ENCODE results near the gene PDE9A.

Gene PDE9A

GRCh38 chr21:42632771-42633690 is 20.4 kb upstream of the PDE9A start:
- TF ChIP-seq FOXM1 (IDR thresholded peaks at IDR 0.05; ENCODE audit: borderline replicate concordance, low read depth), result no peak
- no peak for TF ChIP-seq YY1 (IDR thresholded peaks at IDR 0.05; ENCODE audit: low read depth)
- TF ChIP-seq CREB1 (IDR thresholded peaks at IDR 0.05; ENCODE audit: low read depth), result no peak
- TF ChIP-seq, protein P1, sequence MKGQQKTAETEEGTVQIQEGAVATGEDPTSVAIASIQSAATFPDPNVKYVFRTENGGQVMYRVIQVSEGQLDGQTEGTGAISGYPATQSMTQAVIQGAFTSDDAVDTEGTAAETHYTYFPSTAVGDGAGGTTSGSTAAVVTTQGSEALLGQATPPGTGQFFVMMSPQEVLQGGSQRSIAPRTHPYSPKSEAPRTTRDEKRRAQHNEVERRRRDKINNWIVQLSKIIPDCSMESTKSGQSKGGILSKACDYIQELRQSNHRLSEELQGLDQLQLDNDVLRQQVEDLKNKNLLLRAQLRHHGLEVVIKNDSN (IDR thresholded peaks at IDR 0.05), result no peak
- TF ChIP-seq EP300 (IDR thresholded peaks at IDR 0.05; ENCODE audit: borderline replicate concordance), result no peak
- no peak for TF ChIP-seq EGR1 (IDR thresholded peaks at IDR 0.05)
- no peak for TF ChIP-seq TEAD4 (IDR thresholded peaks at IDR 0.05)
- no peak for TF ChIP-seq NFIC (IDR thresholded peaks at IDR 0.05)
- no peak for TF ChIP-seq TAF1 (IDR thresholded peaks at IDR 0.05; ENCODE audit: low read depth)
- no peak for TF ChIP-seq RAD21 (IDR thresholded peaks at IDR 0.05; ENCODE audit: low read depth)
- no peak for TF ChIP-seq TCF12 (IDR thresholded peaks at IDR 0.05; ENCODE audit: low read depth)
- no peak for TF ChIP-seq ZBTB7A (IDR thresholded peaks at IDR 0.05; ENCODE audit: low read depth)
- TF ChIP-seq, protein P2, sequence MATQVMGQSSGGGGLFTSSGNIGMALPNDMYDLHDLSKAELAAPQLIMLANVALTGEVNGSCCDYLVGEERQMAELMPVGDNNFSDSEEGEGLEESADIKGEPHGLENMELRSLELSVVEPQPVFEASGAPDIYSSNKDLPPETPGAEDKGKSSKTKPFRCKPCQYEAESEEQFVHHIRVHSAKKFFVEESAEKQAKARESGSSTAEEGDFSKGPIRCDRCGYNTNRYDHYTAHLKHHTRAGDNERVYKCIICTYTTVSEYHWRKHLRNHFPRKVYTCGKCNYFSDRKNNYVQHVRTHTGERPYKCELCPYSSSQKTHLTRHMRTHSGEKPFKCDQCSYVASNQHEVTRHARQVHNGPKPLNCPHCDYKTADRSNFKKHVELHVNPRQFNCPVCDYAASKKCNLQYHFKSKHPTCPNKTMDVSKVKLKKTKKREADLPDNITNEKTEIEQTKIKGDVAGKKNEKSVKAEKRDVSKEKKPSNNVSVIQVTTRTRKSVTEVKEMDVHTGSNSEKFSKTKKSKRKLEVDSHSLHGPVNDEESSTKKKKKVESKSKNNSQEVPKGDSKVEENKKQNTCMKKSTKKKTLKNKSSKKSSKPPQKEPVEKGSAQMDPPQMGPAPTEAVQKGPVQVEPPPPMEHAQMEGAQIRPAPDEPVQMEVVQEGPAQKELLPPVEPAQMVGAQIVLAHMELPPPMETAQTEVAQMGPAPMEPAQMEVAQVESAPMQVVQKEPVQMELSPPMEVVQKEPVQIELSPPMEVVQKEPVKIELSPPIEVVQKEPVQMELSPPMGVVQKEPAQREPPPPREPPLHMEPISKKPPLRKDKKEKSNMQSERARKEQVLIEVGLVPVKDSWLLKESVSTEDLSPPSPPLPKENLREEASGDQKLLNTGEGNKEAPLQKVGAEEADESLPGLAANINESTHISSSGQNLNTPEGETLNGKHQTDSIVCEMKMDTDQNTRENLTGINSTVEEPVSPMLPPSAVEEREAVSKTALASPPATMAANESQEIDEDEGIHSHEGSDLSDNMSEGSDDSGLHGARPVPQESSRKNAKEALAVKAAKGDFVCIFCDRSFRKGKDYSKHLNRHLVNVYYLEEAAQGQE (IDR thresholded peaks at IDR 0.05; ENCODE audit: low read depth), result no peak
- TF ChIP-seq, protein P3, sequence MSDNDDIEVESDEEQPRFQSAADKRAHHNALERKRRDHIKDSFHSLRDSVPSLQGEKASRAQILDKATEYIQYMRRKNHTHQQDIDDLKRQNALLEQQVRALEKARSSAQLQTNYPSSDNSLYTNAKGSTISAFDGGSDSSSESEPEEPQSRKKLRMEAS (IDR thresholded peaks at IDR 0.05), result no peak
- TF ChIP-seq CEBPB (IDR thresholded peaks at IDR 0.05), result no peak

DNA sequence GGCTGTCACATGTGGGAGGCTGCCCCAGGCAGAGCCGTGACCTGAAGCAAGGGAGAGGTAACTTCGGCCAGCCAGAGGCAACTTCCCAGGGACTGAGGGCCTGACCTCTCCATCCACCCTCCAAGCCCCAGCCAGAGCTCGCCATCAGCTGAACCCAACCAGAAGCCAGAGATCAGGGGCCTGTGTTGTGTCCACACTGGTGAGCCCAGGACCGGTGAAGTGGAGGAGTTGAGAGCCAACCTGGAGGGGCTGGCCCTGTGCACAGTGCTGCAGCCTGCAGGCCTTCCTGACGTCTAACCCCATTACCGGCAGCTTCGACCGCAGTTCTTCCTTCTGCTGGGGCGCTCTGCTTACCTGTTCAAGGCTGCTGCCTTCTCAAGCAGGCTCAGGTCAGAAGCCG is 19.6 kb upstream of the PDE9A start:
- TF ChIP-seq, protein P2 (IDR thresholded peaks at IDR 0.05; ENCODE audit: low read depth), result no peak
- TF ChIP-seq CREB1 (IDR thresholded peaks at IDR 0.05; ENCODE audit: low read depth), result no peak
- TF ChIP-seq NFIC (IDR thresholded peaks at IDR 0.05), result no peak
- no peak for TF ChIP-seq YY1 (IDR thresholded peaks at IDR 0.05; ENCODE audit: low read depth)
- TF ChIP-seq, protein P3 (IDR thresholded peaks at IDR 0.05), result no peak
- TF ChIP-seq TAF1 (IDR thresholded peaks at IDR 0.05; ENCODE audit: low read depth), result no peak
- no peak for TF ChIP-seq EP300 (IDR thresholded peaks at IDR 0.05; ENCODE audit: borderline replicate concordance)
- TF ChIP-seq RAD21 (IDR thresholded peaks at IDR 0.05; ENCODE audit: low read depth), result no peak
- no peak for TF ChIP-seq TEAD4 (IDR thresholded peaks at IDR 0.05)
- TF ChIP-seq ZBTB7A (IDR thresholded peaks at IDR 0.05; ENCODE audit: low read depth), result no peak
- TF ChIP-seq FOXM1 (IDR thresholded peaks at IDR 0.05; ENCODE audit: borderline replicate concordance, low read depth), result no peak
- no peak for TF ChIP-seq TCF12 (IDR thresholded peaks at IDR 0.05; ENCODE audit: low read depth)
- TF ChIP-seq CEBPB (IDR thresholded peaks at IDR 0.05), result no peak
- no peak for TF ChIP-seq EGR1 (IDR thresholded peaks at IDR 0.05)
- TF ChIP-seq, protein P1 (IDR thresholded peaks at IDR 0.05), result no peak

DNA sequence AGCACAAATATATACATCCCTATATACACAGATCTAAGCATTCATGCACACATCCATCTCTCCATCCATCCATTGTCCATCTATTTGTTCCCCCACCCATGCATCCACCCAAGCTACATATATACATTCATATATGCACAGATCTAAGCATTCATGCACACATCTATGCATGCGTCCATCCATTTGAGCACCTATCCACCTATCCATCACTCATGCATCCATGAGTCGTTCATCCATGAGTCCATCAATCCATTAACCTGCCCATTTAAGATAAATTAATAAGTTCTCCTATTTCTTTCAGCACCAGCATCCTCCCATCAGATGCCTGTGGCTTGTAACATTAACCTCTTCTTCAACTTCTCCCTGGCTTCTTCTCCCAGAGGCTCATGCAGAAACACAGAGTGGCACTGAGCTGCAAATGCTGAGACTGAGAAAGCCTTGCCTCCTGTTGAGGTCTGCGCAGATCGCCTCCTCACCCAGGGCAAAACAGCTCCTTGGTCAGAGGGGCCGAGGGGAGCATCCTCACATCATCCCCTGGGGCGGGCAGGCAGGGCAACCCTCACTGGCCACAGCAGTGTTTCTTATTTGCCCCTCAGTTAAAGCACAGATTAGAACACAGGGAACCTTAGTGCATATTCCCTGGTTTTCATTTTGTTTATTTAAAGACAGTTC is 17.4 kb upstream of the PDE9A start:
- TF ChIP-seq FOXM1 (IDR thresholded peaks at IDR 0.05; ENCODE audit: borderline replicate concordance, low read depth) (no peak), RAD21 (IDR thresholded peaks at IDR 0.05; ENCODE audit: low read depth) (no peak), YY1 (IDR thresholded peaks at IDR 0.05; ENCODE audit: low read depth) (no peak), NFIC (IDR thresholded peaks at IDR 0.05) (no peak), CREB1 (IDR thresholded peaks at IDR 0.05; ENCODE audit: low read depth) (no peak), ZBTB7A (IDR thresholded peaks at IDR 0.05; ENCODE audit: low read depth) (no peak), TCF12 (IDR thresholded peaks at IDR 0.05; ENCODE audit: low read depth) (no peak), EGR1 (IDR thresholded peaks at IDR 0.05) (no peak), TEAD4 (IDR thresholded peaks at IDR 0.05) (no peak)
- TF ChIP-seq, protein P3 (IDR thresholded peaks at IDR 0.05), result no peak
- TF ChIP-seq, protein P2 (IDR thresholded peaks at IDR 0.05; ENCODE audit: low read depth), result no peak
- TF ChIP-seq, protein P1 (IDR thresholded peaks at IDR 0.05), result no peak

All from Ishikawa (cell line).